GM12878 (cell line): ENCODE results near the gene CD101. TPM values are rescaled to one million over a fixed set of nuclear protein-coding genes. Genes with fewer than 3 reads are reported as not detected.

ENCODE experiments used
- ATAC-seq: fragments of 200-7000 bp; cut with Tn5 transposase; 3 replicates; pipeline ENCODE4 v1.9.1; 2020; ENCODE audit warnings: mild to moderate bottlenecking, moderate library complexity
- BruUV-seq: library from RNA; stranded (reverse); fragments of 400-500 nt; replicated peaks from 2 replicates; lab custom pipeline; 2021; lab: Mats Ljungman, UMichigan
- CTCF ChIA-PET: fragments of 300-600 bp; sonication (Branson Sonifier 250); formaldehyde crosslinking; extraction: SDS; loops from one replicate; lab custom pipeline; 2021; ENCODE audit warnings: inconsistent platforms; lab: Yijun Ruan, JAX
- POLR2A ChIA-PET: fragments of 350-600 bp; formaldehyde crosslinking; extraction: SDS; loops from one replicate; lab custom pipeline; 2021; ENCODE audit warnings: inconsistent platforms; lab: Charles Lee
- RAD21 ChIA-PET: fragments of 300-600 bp; sonication (Branson Sonifier 250); formaldehyde crosslinking; loops from one replicate; lab custom pipeline; 2023; ENCODE audit warnings: antibody characterized with exemption; ENCODE audit not compliant: unreplicated experiment; lab: Charles Lee
- SMC1A ChIA-PET: fragments of 300-600 bp; sonication (Branson Sonifier 250); formaldehyde crosslinking; loops from one replicate; lab custom pipeline; 2023; ENCODE audit not compliant: unreplicated experiment, uncharacterized antibody; lab: Charles Lee
- DNase-seq: peaks from one replicate; pipeline ENCODE4 v3.0.0-alpha.2; 2011; ENCODE audit warnings: low read depth, low spot score
- FAIRE-seq: peaks from 3 replicates; lab custom pipeline; 2011; peaks lifted over from hg19 to GRCh38; lab: Jason Lieb, UNC
- H2AFZ ChIP-seq: 2 replicates; pipeline ENCODE4 v1.6.0; 2011; ENCODE audit warnings: low read depth, low read length, control low read depth; ENCODE audit not compliant: control insufficient read depth
- H3K27ac ChIP-seq: 2 replicates; pipeline ENCODE4 v1.5.1; 2011; ENCODE audit warnings: control low read depth; ENCODE audit not compliant: control insufficient read depth, insufficient read depth
- H3K27me3 ChIP-seq, 2 experiments: replicated peaks in 1 of 2; 2 replicates each; pipeline versions ENCODE4 v1.6.0 to v1.6.1; 2011; ENCODE audit warnings: low read length in 1 of 2; ENCODE audit not compliant: control insufficient read depth in 2 of 2, insufficient read depth in 2 of 2
- H3K36me3 ChIP-seq, 2 experiments: 2 replicates each; pipeline ENCODE4 v1.5.1; 2011; ENCODE audit warnings: low read length in 1 of 2; ENCODE audit not compliant: control insufficient read depth in 2 of 2, insufficient read depth in 2 of 2
- H3K4me1 ChIP-seq: 2 replicates; pipeline ENCODE4 v1.6.1; 2011; ENCODE audit warnings: mild to moderate bottlenecking, low read length, moderate library complexity, mixed read lengths; ENCODE audit not compliant: control insufficient read depth, insufficient read depth
- H3K4me2 ChIP-seq: 2 replicates; pipeline ENCODE4 v1.6.0; 2011; ENCODE audit warnings: control low read depth; ENCODE audit not compliant: control insufficient read depth, insufficient read depth
- H3K4me3 ChIP-seq: fragments of 200-600 bp; sonication (generic); 2 replicates; pipeline ENCODE4 v1.5.1; 2016
- H3K79me2 ChIP-seq: 2 replicates; pipeline ENCODE4 v1.6.0; 2011; ENCODE audit warnings: low read length; ENCODE audit not compliant: control insufficient read depth, insufficient read depth
- H3K9ac ChIP-seq: 2 replicates; pipeline ENCODE4 v1.8.0; 2011; ENCODE audit warnings: low read length, control low read depth, mixed read lengths; ENCODE audit not compliant: control insufficient read depth, insufficient read depth
- H3K9me3 ChIP-seq: replicated peaks from 3 replicates; pipeline ENCODE4 v1.5.1; 2011; ENCODE audit warnings: mild to moderate bottlenecking, low read length; ENCODE audit not compliant: control insufficient read depth, insufficient read depth
- H4K20me1 ChIP-seq: 2 replicates; pipeline ENCODE4 v1.6.0; 2011; ENCODE audit not compliant: control insufficient read depth, insufficient read depth
- BACH1 ChIP-seq: fragments of 450-650 bp; IDR thresholded peaks from 2 replicates; pipeline ENCODE4 v1.6.1; 2017; ENCODE audit warnings: mild to moderate bottlenecking, borderline replicate concordance
- CHD2 ChIP-seq: IDR thresholded peaks from 2 replicates; pipeline ENCODE4 v1.6.1; 2011; ENCODE audit warnings: low read depth, low read length, improper control_type of control experiment, borderline replicate concordance
- CREB1 ChIP-seq: IDR thresholded peaks from 2 replicates; pipeline ENCODE4 v1.6.1; 2012; ENCODE audit warnings: low read depth, mild to moderate bottlenecking, inconsistent platforms
- ESRRA ChIP-seq: IDR thresholded peaks from 2 replicates; pipeline ENCODE4 v1.6.1; 2012; ENCODE audit warnings: mild to moderate bottlenecking, low read length, improper control_type of control experiment
- EZH2 ChIP-seq: IDR thresholded peaks from 2 replicates; pipeline ENCODE4 v1.6.1; 2012; ENCODE audit warnings: low read depth, mild to moderate bottlenecking, control low read depth, inconsistent platforms, low read length, borderline replicate concordance; ENCODE audit not compliant: control insufficient read depth
- FOS ChIP-seq: IDR thresholded peaks from 3 replicates; pipeline ENCODE4 v1.6.1; 2011; ENCODE audit warnings: borderline replicate concordance; ENCODE audit not compliant: insufficient read length; ENCODE audit errors: extremely low read depth
- GABPA ChIP-seq: IDR thresholded peaks from 2 replicates; pipeline ENCODE4 v1.6.1; 2014; ENCODE audit warnings: antibody characterized with exemption, low read depth, mild to moderate bottlenecking, inconsistent platforms
- HDAC6 ChIP-seq: fragments of 200-600 bp; sonication (generic); IDR thresholded peaks from one replicate; pipeline ENCODE4 v1.8.0; 2017; ENCODE audit warnings: antibody characterized with exemption; ENCODE audit not compliant: unreplicated experiment
- IRF4 ChIP-seq: IDR thresholded peaks from 2 replicates; pipeline ENCODE4 v1.6.1; 2011; ENCODE audit warnings: low read depth, low read length
- KLF5 ChIP-seq: fragments of 450-650 bp; IDR thresholded peaks from 2 replicates; pipeline ENCODE4 v1.6.1; 2014; ENCODE audit warnings: mild to moderate bottlenecking; ENCODE audit not compliant: partially characterized antibody
- POLR2AphosphoS5 ChIP-seq: IDR thresholded peaks from 2 replicates; pipeline ENCODE4 v1.6.1; 2011; ENCODE audit warnings: mild to moderate bottlenecking, low read length, inconsistent platforms
- RFX5 ChIP-seq: IDR thresholded peaks from 2 replicates; pipeline ENCODE4 v1.6.1; 2011; ENCODE audit warnings: low read depth, low read length, improper control_type of control experiment
- SMC3 ChIP-seq: IDR thresholded peaks from 2 replicates; pipeline ENCODE4 v1.6.1; 2011; ENCODE audit warnings: low read length, improper control_type of control experiment, borderline replicate concordance
- ZBED1 ChIP-seq: IDR thresholded peaks from 2 replicates; pipeline ENCODE4 v1.6.1; 2016; ENCODE audit warnings: borderline replicate concordance
- WGBS: methylation state at CpG from one replicate; pipeline ENCODE4 v1.1.6; 2016; ENCODE audit warnings: low lambda C conversion rate; ENCODE audit not compliant: insufficient replicate concordance, insufficient coverage; ENCODE audit errors: missing lambda C conversion rate; 5-methylcytosine and 5-hydroxymethylcytosine counted together
- in situ Hi-C: fragments of 300-500 bp; cut with MboI; formaldehyde crosslinking; loops from 9 replicates; pipeline ENCODE4 v1.14.3; 2018; ENCODE audit warnings: mixed read lengths
- intact Hi-C: fragments of 100-400 bp; cut with micrococcal nuclease; formaldehyde crosslinking; loops from one replicate; pipeline ENCODE4 v1.14.2; 2022; ENCODE audit not compliant: unreplicated experiment
- polyA plus RNA-seq, 11 experiments: library from polyadenylated mRNA; depleted of rRNA in 4 of 11; unstranded in 6 of 11; stranded (reverse) in 5 of 11; fragments of >200 nt; fragmentation: Nextera tagmentation in 4 of 11; fragmentation: Illumina TruSeq in 1 of 11; extraction: Ambion mirVana in 4 of 11; extraction: Trizol in 1 of 11; gene quantifications; 1 replicate in 1 of 11; 2 replicates in 10 of 11; pipeline versions ENCODE4 v1.2.1 to v1.2.3, GENCODE V29; 2011 to 2016; ENCODE audit warnings: inconsistent platforms in 2 of 11, missing spikeins in 2 of 11, low read depth in 1 of 11
- total RNA-seq, 4 experiments: library from RNA; depleted of rRNA in 3 of 4; stranded (reverse); fragments of >200 nt in 3 of 4; fragmentation: Illumina TruSeq in 1 of 4; extraction: Trizol in 1 of 4; gene quantifications; 2 replicates each; pipeline versions ENCODE4 v1.2.1 to v1.2.3, GENCODE V29; 2013 to 2021
- TF ChIP-seq, protein P1 (sequence below): IDR thresholded peaks from 2 replicates; pipeline ENCODE4 v1.6.1; 2012; ENCODE audit warnings: low read depth, low read length, improper control_type of control experiment
- TF ChIP-seq, protein P2 (sequence below): fragments of 450-650 bp; IDR thresholded peaks from 2 replicates; pipeline ENCODE4 v1.6.1; 2016; ENCODE audit warnings: mild to moderate bottlenecking

CD101 gene
- total and polyA plus RNA-seq, 10 of the 15 experiments (the other 5 are each of a cell fraction or from before 2014, with no cell fraction given): 0.56 to 7.9 (median 2.9) TPM

DNA sequence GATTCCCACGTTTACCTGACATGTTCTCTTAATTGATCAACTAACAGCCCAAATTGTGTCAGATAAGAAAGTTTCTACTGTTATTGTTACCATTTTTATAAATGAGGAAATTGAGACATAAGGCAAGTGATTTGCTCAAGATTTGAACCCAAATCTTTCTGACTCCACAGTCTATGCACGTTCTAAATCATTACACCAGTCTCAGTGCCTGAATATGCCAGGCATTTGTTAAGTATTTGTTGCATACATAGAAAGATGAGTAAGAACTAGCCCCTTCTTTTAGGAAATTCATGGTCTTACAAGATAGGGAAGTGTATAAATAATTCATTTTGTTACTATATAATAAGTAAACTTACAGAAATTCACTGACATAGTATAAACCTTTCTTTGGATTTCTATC, 7.1 kb upstream of the CD101 start:
- DNase-seq (no peak), ATAC-seq (no peak), FAIRE-seq (no peak)
- POLR2A ChIA-PET: interaction anchor here (1.0 kb wide), 1 partner anchor 40 kb away, joined by 3 read pairs; no protein-coding TSS in a partner anchor
- Histone ChIP-seq H3K27me3 (no peaks in the 10 kb centered on the region), H3K79me2 (no peaks in the 10 kb centered on the region), H3K4me3 (no peak overlapping the region), H3K4me1 (no peaks in the 10 kb centered on the region), H3K36me3 (no peaks in the 10 kb centered on the region), H3K4me2 (no peak overlapping the region), H3K9me3 (no peaks in the 10 kb centered on the region), H3K27ac (no peak overlapping the region), H4K20me1 (no peaks in the 10 kb centered on the region), H3K9ac (no peak overlapping the region), H2AFZ (no peak overlapping the region)
- SMC1A ChIA-PET: interaction anchor here (1.3 to 1.4 kb wide), 2 partner anchors 15 to 23 kb away, joined by 3 to 5 read pairs; no protein-coding TSS in a partner anchor
- CTCF ChIA-PET: no interaction called here
- RAD21 ChIA-PET: interaction anchor here (1.9 kb wide), 1 partner anchor 112 kb away, joined by 6 read pairs; no protein-coding TSS in a partner anchor
- WGBS: 0% methylated on average over 2 of the region's 2 CpGs
- TF ChIP-seq GABPA (no peak), CHD2 (no peak), CREB1 (no peak), KLF5 (no peak), POLR2AphosphoS5 (no peak), ZBED1 (no peak), ESRRA (no peak), IRF4 (no peak), HDAC6 (no peak), EZH2 (no peak), BACH1 (no peak), RFX5 (no peak), SMC3 (no peak), FOS (no peak)
- TF ChIP-seq, protein P1, sequence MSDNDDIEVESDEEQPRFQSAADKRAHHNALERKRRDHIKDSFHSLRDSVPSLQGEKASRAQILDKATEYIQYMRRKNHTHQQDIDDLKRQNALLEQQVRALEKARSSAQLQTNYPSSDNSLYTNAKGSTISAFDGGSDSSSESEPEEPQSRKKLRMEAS: no peak
- TF ChIP-seq, protein P2, sequence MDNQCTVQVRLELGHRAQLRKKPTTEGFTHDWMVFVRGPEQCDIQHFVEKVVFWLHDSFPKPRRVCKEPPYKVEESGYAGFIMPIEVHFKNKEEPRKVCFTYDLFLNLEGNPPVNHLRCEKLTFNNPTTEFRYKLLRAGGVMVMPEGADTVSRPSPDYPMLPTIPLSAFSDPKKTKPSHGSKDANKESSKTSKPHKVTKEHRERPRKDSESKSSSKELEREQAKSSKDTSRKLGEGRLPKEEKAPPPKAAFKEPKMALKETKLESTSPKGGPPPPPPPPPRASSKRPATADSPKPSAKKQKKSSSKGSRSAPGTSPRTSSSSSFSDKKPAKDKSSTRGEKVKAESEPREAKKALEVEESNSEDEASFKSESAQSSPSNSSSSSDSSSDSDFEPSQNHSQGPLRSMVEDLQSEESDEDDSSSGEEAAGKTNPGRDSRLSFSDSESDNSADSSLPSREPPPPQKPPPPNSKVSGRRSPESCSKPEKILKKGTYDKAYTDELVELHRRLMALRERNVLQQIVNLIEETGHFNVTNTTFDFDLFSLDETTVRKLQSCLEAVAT: no peak
- in situ Hi-C loops: no loop called here
- BruUV-seq: no TSS peak
- intact Hi-C loops: no loop called here
